ENCODE results near the gene ZSCAN31.
A peak's percentile ranks its signal among the peaks of the same experiment; 100 is the strongest.

The ZSCAN31 gene

DNA sequence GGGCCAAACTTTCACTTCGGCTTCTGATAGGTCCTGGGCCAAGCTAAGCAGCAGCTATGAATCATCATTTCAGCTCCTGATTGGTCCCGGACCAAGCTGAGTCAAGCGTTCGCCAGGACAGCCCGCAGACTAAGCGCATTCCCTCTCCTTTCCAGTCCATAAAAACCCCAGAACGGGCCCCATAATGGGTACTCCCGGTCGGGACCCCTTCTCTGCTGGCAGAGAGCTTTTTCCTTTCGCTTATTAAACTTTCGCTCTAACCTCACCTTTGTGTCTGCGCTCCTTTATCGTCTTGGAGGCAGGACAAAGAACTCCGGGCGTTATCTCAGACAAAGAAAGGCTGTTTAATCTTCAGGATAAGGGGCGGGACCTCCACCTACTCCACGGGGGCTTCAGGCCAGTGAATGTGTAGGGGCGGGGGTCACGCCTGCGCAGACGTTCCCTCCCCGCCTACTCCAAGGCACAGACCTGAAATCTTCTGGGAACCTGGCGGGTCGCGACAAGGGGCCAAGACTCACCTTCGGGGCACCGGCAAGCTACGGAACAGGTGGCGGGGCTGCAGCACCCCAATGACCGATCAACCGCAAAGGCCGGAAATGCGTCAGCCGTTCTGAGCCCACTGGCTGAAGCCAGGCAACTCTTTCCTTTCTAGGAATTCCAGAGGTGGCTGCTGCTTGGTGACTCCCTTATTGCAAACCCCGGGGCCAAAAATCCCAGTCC, at the start of gene ZSCAN31:
TSS of gene ZSCAN31 (minus strand) at position 585 of the 720 bp plus-strand sequence. CDS start 6,465 bp downstream, outside the sequence.
- no peak for TF ChIP-seq YY1 (IDR thresholded peaks at IDR 0.05; ENCODE audit: low read depth)
- TF ChIP-seq TAF1 (IDR thresholded peaks at IDR 0.05; ENCODE audit: low read depth): peak; percentile 19; the same call in 1 of the 2 replicates

- TF ChIP-seq YY1 (IDR thresholded peaks at IDR 0.05; ENCODE audit: low read depth): no peak
Observed at GRCh38 chr6:28384143-28384533, 48.2 kb upstream of the ZSCAN31 start.

DNA sequence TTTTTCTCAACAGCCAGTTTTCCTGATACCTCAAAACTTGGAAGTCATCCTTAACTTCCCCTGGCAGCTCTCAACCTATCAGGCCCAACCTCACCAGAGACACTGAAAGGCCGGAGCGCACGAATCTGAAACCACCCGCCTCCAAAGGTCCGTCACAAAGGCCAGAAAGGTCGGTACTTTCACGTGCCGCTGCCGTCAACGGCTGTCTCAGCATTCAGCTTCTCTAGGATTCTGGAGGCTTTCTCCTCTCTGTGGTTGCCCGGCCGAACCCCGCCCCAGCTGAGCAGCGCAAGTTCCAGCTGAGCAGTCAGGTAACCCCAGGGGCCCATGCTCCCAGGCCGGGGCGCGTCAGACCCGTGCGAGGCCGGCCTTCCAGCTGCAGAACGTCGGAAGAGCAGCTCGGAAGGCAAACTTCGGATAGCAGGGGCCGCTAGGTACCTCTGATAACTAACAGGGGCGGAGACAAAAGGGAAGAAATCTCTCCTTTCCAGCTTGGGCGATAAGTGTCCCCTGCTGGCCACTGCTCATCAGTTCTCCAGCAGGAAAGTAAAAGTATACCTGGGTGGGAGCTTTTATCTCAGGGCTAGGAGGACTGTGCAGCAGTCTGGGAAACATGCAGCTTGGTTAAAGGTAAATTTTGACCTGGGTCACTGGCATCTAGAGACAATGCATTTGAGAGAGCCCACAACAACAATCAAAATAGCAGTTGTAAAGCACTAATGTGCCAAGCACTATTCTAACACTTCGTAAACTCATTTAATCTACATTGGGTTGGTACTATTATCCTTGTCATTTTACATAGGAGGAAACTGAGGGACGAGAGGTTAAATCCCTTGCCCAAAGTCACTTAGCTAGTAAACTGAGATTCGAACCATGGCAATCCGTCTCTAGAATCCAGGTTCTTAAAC, 47.5 kb upstream of the ZSCAN31 start:
- peak; percentile 62; the same call in 1 of the 2 replicates for TF ChIP-seq TAF1 (IDR thresholded peaks at IDR 0.05; ENCODE audit: low read depth)
- TF ChIP-seq NFIC (IDR thresholded peaks at IDR 0.05): no peak
- peak; percentile 20; the same call in 1 of the 2 replicates for TF ChIP-seq TEAD4 (IDR thresholded peaks at IDR 0.05)
- TF ChIP-seq, protein P1, sequence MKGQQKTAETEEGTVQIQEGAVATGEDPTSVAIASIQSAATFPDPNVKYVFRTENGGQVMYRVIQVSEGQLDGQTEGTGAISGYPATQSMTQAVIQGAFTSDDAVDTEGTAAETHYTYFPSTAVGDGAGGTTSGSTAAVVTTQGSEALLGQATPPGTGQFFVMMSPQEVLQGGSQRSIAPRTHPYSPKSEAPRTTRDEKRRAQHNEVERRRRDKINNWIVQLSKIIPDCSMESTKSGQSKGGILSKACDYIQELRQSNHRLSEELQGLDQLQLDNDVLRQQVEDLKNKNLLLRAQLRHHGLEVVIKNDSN (IDR thresholded peaks at IDR 0.05): peak; percentile 78
- peak; percentile 49 for TF ChIP-seq TCF12 (IDR thresholded peaks at IDR 0.05; ENCODE audit: low read depth)
- TF ChIP-seq RAD21 (IDR thresholded peaks at IDR 0.05; ENCODE audit: low read depth): peak; percentile 30
- TF ChIP-seq CREB1 (IDR thresholded peaks at IDR 0.05; ENCODE audit: low read depth): 0 out of 2 replicates have a peak, but pooled peaks have one; percentile 18
- peak; percentile 99 for TF ChIP-seq MAX (IDR thresholded peaks at IDR 0.05)
- no peak for TF ChIP-seq FOXM1 (IDR thresholded peaks at IDR 0.05; ENCODE audit: borderline replicate concordance, low read depth)

- TF ChIP-seq TEAD4 (IDR thresholded peaks at IDR 0.05): no peak
- TF ChIP-seq ZBTB7A (IDR thresholded peaks at IDR 0.05; ENCODE audit: low read depth): no peak
- TF ChIP-seq EP300 (IDR thresholded peaks at IDR 0.05; ENCODE audit: borderline replicate concordance): no peak
- TF ChIP-seq NFIC (IDR thresholded peaks at IDR 0.05): no peak
- TF ChIP-seq RAD21 (IDR thresholded peaks at IDR 0.05; ENCODE audit: low read depth): no peak
- TF ChIP-seq, protein P1 (IDR thresholded peaks at IDR 0.05): no peak
- TF ChIP-seq REST (IDR thresholded peaks at IDR 0.05; ENCODE audit: low read depth): no peak
Observed at GRCh38 chr6:28380381-28380780, 44.4 kb upstream of the ZSCAN31 start.

- TF ChIP-seq, protein P1 (IDR thresholded peaks at IDR 0.05): no peak
- no peak for TF ChIP-seq CEBPB (IDR thresholded peaks at IDR 0.05)
- no peak for TF ChIP-seq EGR1 (IDR thresholded peaks at IDR 0.05)
- no peak for TF ChIP-seq TCF12 (IDR thresholded peaks at IDR 0.05; ENCODE audit: low read depth)
- TF ChIP-seq ZBTB7A (IDR thresholded peaks at IDR 0.05; ENCODE audit: low read depth): no peak
- no peak for TF ChIP-seq RAD21 (IDR thresholded peaks at IDR 0.05; ENCODE audit: low read depth)
- no peak for TF ChIP-seq TEAD4 (IDR thresholded peaks at IDR 0.05)
- TF ChIP-seq NFIC (IDR thresholded peaks at IDR 0.05): no peak
- no peak for TF ChIP-seq YY1 (IDR thresholded peaks at IDR 0.05; ENCODE audit: low read depth)
- TF ChIP-seq TAF1 (IDR thresholded peaks at IDR 0.05; ENCODE audit: low read depth): no peak
- no peak for TF ChIP-seq EP300 (IDR thresholded peaks at IDR 0.05; ENCODE audit: borderline replicate concordance)
- TF ChIP-seq REST (IDR thresholded peaks at IDR 0.05; ENCODE audit: low read depth): no peak
- TF ChIP-seq FOXM1 (IDR thresholded peaks at IDR 0.05; ENCODE audit: borderline replicate concordance, low read depth): no peak
- TF ChIP-seq CREB1 (IDR thresholded peaks at IDR 0.05; ENCODE audit: low read depth): no peak
Observed at GRCh38 chr6:28378644-28379043, 42.7 kb upstream of the ZSCAN31 start.

Measured in Ishikawa (cell line).